HG03280 (cell line): ENCODE measurements around the gene AGPAT4.

ENCODE experiments used
- ATAC-seq: cut with Tn5 transposase; IDR thresholded peaks from one replicate; pipeline ENCODE4 v1.9.1; 2021; ENCODE audit warnings: mild to moderate bottlenecking, moderate library complexity; ENCODE audit not compliant: unreplicated experiment

Gene AGPAT4

DNA sequence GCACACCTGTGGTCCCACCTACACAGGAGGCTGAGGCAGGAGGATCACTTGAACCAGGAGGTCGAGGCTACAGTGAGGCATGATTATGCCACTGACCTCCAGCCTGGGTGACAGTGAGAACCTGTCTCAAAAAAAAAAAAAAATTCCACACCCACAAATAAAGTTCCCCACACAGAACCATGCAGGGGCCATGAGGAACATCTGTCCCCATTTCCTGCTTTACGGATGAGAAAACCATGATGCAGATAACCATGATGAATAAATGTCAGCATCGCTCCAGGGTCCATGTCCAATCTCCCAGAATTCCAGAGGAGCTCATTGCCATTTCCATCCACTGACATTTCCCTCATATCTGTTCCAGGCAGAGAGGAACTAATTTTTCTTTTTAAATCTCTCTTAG lies 16.9 kb upstream of the AGPAT4 start:
- no peak for ATAC-seq

DNA sequence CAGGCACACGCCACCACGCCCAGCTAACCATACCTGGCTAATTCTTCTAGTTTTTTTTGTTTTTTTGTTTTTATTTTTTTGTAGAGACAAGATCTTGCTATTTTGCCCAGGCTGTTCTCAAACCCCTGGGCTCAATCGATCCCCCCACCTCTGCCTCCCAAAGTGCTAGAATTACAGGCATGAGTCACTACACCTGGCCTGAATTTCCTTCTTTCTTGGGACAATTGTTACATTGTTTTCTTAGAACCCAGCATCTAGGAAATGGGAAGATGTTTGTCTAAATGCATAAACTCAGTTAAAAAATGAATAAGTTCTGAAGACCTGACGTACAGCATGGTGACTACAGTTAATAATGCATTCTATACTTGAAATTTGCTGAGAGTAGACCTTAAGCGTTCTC lies 10.8 kb upstream of the AGPAT4 start:
- no peak for ATAC-seq

DNA sequence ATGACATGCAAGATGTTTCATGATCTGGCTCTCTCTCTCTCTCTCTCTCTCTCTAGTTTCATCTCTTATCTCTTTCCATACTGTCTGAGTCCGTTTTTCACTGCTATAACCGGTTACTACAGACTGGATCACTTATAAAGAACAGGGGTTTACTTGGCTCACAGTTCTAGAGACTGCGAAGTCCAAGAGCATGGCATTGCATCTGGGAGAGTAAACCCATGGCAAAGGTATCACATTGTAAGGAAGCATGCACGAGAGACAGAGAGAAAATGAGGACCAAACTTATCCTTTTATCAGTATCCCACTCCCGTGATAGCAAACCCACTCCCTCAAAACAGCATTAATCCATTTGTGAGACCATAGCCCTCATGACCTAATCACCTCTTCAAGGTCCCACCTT lies 7.2 kb upstream of the AGPAT4 start:
- ATAC-seq: no peak

DNA sequence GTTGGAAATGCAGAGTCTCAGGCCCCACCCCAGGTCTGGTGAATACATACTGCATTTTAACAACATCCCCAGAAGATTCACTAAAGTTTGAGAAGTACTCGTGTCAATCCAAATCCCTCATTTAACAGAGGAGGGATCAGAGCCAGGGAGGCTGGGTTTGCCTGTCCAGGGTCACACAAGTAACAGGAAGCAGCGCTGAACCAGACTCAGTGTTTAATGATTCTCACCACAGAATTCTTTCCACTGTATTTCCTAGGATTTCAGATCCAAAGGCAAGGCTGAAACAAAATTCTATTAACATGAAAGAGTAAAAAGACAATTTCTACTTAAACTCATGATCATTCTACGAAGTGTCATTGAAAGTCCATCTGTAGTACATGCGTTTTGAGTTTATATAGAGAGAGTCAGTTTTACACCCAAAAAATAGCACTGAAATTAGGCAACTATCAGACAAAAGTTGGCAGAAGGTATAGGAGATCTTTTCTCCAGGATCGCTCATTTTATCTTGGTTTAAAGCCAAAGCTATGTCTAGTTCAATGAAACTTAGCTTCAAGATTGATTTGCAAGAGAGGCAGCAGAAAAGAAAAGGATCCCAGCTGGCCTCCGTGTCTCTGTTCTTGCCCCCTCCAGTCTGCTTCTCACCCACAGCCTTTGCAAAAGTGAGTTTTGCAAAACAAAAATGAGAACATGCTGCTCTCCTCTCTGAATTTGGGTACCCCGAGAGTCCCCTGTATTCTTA lies 6.0 kb upstream of the AGPAT4 start:
- ATAC-seq: no peak

GRCh38 chr6:161276605-161277155 lies 2.8 kb upstream of the AGPAT4 start:
- no peak for ATAC-seq

DNA sequence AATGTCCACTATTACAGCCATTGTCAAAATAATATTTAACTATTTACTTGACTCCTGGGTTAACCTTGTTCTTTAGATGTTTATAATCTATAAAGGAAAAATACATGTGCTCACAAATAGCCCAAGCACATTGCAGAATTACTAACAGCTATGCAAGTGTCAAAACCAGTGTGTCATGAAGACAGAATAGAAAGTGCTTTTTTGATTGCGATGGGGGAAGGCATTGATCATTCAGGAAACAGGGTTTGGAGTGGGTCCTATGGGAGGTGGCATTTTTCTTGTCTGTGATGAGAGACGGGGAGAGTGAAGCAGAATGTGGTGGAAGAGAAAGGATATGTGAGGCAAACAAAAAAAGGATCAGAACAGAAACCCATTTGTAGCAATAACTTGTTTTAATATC lies 1.0 kb upstream of the AGPAT4 start:
- ATAC-seq: no peak

GRCh38 chr6:161274488-161274858 lies 612 bp upstream of the AGPAT4 start:
- ATAC-seq: no peak

GRCh38 chr6:161273274-161273751 lies 548 bp downstream of the AGPAT4 start:
- peak; percentile 35 for ATAC-seq

DNA sequence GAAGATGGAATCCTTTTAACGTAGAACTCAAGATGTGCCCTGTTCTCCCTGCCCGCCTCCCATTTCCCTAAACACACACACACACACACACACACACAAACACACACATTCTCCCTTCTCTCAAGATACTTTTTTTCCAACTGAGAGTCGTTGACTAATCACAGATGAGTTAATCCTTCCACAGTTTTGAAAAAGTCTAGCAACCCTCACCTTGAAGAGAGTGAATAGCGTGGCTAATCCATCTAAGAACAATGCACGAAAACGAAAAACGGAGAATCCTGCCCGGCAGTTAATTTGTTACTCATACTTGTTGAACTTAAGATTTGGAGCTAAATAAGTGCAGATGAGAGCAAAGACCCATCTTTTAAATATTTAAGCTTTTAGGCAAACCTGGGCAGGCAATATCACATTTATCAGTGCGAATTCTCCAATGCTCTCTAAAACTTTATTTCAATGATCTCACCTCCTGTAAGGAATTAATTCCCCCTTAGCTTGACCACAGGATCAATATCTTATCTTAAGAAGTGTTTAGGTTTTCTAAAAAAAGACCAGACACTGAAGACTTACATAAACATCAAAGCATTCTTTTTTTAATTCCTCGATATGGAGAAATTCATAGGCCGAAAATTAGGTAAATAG lies 1.1 kb downstream of the AGPAT4 start:
- no peak for ATAC-seq

GRCh38 chr6:161271343-161272030 lies 2.4 kb downstream of the AGPAT4 start:
- ATAC-seq: no peak

- ATAC-seq: no peak
Observed at GRCh38 chr6:161270116-161270515, 3.7 kb downstream of the AGPAT4 start.

GRCh38 chr6:161269310-161269709 lies 4.6 kb downstream of the AGPAT4 start:
- ATAC-seq: no peak

DNA sequence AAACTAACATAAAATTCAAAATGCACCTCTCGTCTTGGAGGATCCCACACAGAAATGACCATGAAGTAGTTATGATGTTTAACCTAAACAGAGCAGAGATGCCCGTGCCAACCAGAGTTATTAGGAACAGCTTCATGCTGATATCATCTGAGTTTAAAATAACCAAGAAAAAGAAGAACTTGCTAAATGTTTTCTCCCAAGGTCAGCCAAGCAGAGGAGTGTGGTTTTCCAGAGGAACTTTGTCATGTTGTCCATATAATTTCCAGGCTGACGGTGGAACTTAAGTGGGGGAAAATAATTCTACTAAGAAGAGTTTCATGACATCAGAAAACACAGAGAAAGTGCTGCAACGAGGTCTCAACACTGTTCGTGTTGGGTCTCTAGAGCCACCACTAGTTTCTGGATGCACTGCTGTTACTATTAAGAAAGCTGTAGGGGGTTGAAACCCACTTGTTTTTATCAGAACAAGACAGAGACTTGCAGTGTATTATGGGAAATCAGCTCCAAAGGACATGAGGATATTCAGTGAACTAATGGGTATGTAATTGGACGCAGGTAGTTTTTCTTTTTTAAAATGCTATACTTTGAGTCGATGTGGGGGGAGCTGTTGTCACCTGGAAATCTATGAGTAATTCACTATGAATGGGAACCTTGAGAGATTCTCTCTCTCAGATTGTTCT lies 5.2 kb downstream of the AGPAT4 start:
- ATAC-seq: no peak

DNA sequence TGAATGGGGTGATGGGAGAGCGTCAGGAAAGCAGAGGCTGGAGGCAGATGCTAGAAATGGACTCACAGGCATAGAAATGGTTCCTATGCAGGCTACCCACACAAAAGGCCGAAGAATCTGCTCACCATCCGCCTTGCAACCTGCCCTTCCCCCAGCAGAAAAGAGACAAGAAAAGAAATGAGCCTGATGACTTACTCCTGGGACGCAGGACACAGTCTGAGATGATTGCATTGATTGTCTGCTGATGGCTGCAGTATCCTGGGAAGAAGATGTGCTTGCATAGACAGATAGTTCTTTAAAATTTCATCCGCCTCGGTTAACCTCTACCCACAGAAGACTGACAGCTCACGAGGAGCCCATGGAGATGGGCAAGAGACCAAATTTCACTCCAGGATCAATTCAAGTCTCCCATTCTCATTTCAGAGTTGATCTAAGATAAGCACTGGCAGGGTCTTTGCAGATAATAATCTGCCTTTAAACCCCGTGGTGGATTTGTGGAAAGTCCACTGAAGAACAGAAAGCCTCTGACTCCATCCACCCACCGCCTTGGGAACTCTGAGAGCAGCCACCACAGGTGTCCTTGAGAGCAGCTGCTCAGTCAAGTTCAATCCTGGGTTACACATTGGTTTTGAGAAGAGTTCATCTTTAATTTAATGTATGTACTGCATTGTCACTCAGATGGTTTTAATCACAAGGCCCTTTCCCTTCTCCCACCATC lies 7.2 kb downstream of the AGPAT4 start:
- no peak for ATAC-seq

- no peak for ATAC-seq
Observed at GRCh38 chr6:161265975-161266374, 7.9 kb downstream of the AGPAT4 start.

GRCh38 chr6:161265554-161265953 lies 8.3 kb downstream of the AGPAT4 start:
- no peak for ATAC-seq

DNA sequence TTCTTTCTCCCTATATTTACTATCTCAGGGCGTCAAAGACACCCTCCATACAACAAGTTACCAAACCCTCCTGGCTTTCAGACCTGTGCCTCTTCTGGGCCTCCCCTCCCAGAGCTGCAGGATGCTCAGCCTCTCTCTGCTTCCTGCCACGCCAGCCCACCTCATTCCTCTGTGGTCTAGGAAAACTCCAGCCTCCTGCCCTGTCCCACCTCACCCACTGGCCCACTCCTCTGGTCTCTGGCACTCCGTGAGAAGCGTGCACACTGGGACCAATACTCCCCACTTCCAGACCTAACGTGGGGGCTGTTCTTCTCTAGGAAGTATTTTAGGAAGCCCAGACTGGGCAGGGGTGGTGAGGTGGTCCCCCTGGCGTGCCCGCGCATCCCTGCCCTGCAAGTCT lies 9.7 kb downstream of the AGPAT4 start:
- no peak for ATAC-seq

- no peak for ATAC-seq
Observed at GRCh38 chr6:161261816-161262215, 12.0 kb downstream of the AGPAT4 start.

DNA sequence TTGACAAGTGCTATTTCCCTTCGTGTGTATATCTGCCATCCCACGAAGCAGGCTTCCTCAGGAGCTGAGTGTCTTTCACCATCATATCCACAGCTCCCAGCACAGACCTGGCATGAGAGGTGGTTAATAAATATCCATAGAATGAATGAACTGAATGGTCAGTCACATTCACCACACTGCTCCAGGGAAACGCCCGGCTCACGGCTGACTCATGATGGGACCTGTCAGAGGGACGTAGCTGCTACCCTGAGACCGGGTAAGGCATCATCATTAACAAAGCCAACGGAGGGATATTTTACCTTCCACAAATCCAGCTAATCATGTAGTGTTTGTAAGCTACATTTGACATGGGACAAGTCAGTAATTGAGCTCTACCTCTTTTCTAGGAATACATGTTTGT lies 12.5 kb downstream of the AGPAT4 start:
- no peak for ATAC-seq

DNA sequence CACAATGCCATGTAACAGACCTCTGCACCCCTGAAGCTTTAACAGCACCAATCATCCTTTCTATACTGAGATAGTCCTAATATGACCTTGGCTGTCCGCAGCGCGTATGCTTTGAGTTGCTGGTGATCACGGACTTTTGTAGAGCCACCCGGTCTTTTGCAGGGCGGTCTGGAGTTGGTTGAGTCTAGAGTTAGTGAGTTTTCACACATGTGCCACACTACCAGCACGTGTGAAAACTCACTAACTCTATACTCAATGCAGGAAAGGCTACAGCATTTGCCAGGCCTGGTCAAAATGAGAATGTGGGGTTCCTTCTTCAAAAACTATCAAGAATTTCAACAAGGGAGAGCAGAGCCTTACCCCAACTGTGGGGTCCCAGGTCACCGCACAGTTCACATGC lies 14.6 kb downstream of the AGPAT4 start:
- ATAC-seq: no peak
